Kidney (tissue), 14 donors: ENCODE measurements around the gene SLC12A1. TPM values are rescaled to one million over a fixed set of nuclear protein-coding genes. Genes with fewer than 3 reads are reported as not detected.

Experiments used
- DNase-seq, 5 donors: peaks; one replicate each; pipeline ENCODE4 v3.0.0-alpha.2; 2013 to 2020
- FAIRE-seq: peaks from 2 replicates; lab custom pipeline; 2012; peaks lifted over from hg19 to GRCh38; lab: Jason Lieb, UNC
- H3K27ac ChIP-seq, 2 donors: one replicate each; pipeline ENCODE4 v1.7.0; 2013; ENCODE audit warnings: low read depth in 2 of 2, low read length in 2 of 2, inconsistent platforms in 1 of 2
- H3K27me3 ChIP-seq: one replicate; pipeline ENCODE4 v1.7.1; 2013; ENCODE audit warnings: low read length, inconsistent platforms; ENCODE audit not compliant: control insufficient read depth, insufficient read depth
- H3K36me3 ChIP-seq, 3 donors: one replicate each; pipeline versions ENCODE4 v1.7.0 to v1.7.1; 2013; ENCODE audit warnings: low read length in 3 of 3, control low read depth in 1 of 3, inconsistent platforms in 1 of 3; ENCODE audit not compliant: insufficient read depth in 3 of 3, control insufficient read depth in 2 of 3
- H3K4me1 ChIP-seq, 3 donors: one replicate each; pipeline versions ENCODE4 v1.7.0 to v1.7.1; 2013; ENCODE audit warnings: low read length in 3 of 3, inconsistent platforms in 1 of 3, low read depth in 1 of 3; ENCODE audit not compliant: control insufficient read depth in 2 of 3, insufficient read depth in 2 of 3
- H3K4me3 ChIP-seq, 3 donors: one replicate each; pipeline versions ENCODE4 v1.7.0 to v1.8.1; 2013; ENCODE audit warnings: low read length in 3 of 3, control low read depth in 1 of 3, inconsistent platforms in 1 of 3
- H3K9ac ChIP-seq, 3 donors: one replicate each; pipeline versions ENCODE4 v1.7.0 to v1.7.1; 2013; ENCODE audit warnings: low read length in 3 of 3, control low read depth in 1 of 3, inconsistent platforms in 1 of 3
- H3K9me3 ChIP-seq, 3 donors: one replicate each; pipeline versions ENCODE4 v1.7.0 to v1.7.1; 2013; ENCODE audit warnings: low read length in 3 of 3, control low read depth in 1 of 3, inconsistent platforms in 1 of 3; ENCODE audit not compliant: control insufficient read depth in 2 of 3, insufficient read depth in 1 of 3
- CTCF ChIP-seq: IDR thresholded peaks from 3 replicates; pipeline ENCODE4 v1.5.1; 2012; ENCODE audit warnings: mild to moderate bottlenecking, moderate library complexity, borderline replicate concordance; ENCODE audit not compliant: insufficient read depth; ENCODE audit errors: extremely low read depth
- intact Hi-C: fragments of 100-400 bp; cut with DNase I; formaldehyde crosslinking; loops from one replicate; pipeline ENCODE4 v1.11.1; 2022
- polyA plus RNA-seq: library from polyadenylated mRNA; stranded (reverse); fragments of 350-450 nt; fragmentation: Illumina TruSeq; extraction: RNeasy Lipid Tissue Mini Kit (QIAGEN cat#74804); gene quantifications from one replicate; pipeline ENCODE4 v1.2.3, GENCODE V29; 2014; ENCODE audit warnings: low read depth, low replicate concordance; ENCODE audit not compliant: insufficient read depth
- total RNA-seq: library from RNA; stranded (reverse); fragmentation: NEBNext Ultra II Directional; extraction: Animal tissue kit (Norgen Biotek cat#: 25700); gene quantifications from one replicate; pipeline ENCODE4 v1.2.1, GENCODE V29; 2021
- donor health status: control.
- donor health status: control.
- donor health status: control.
- donor health status: control.
- donor health status: control.
- donor health status: DM: yes; HTN: yes; CAD: no.
- donor health status: Normal renal cell carcinoma (clear cell type).

Gene SLC12A1
- total and polyA plus RNA-seq, 2 donors from 2014 or later, result 201 to 370 TPM

- no peak overlapping the region for H3K27ac ChIP-seq
- TF ChIP-seq CTCF, result no peak
- intact Hi-C loops, result no loop called here
- no peaks in the 10 kb centered on the region for H3K9me3 ChIP-seq
- no peak overlapping the region for H3K4me3 ChIP-seq
- no peak for DNase-seq
- no peak overlapping the region for H3K9ac ChIP-seq
- no peak for FAIRE-seq
- no peaks in the 10 kb centered on the region for H3K36me3 ChIP-seq
- no peaks in the 10 kb centered on the region for H3K4me1 ChIP-seq
- H3K27me3 ChIP-seq, result no peaks in the 10 kb centered on the region
Measured at GRCh38 chr15:48292458-48292857, 86.4 kb downstream of the SLC12A1 start.

- intact Hi-C loops, result no loop called here
- TF ChIP-seq CTCF, result no peak
- Histone ChIP-seq H3K9ac (no peak overlapping the region), H3K27me3 (no peaks in the 10 kb centered on the region), H3K4me1 (no peaks in the 10 kb centered on the region), H3K9me3 (no peaks in the 10 kb centered on the region), H3K36me3 (no peaks in the 10 kb centered on the region), H3K27ac (no peak overlapping the region), H3K4me3 (no peak overlapping the region)
- DNase-seq (no peak), FAIRE-seq (no peak)
Measured at GRCh38 chr15:48297668-48298067, 91.6 kb downstream of the SLC12A1 start.

DNA sequence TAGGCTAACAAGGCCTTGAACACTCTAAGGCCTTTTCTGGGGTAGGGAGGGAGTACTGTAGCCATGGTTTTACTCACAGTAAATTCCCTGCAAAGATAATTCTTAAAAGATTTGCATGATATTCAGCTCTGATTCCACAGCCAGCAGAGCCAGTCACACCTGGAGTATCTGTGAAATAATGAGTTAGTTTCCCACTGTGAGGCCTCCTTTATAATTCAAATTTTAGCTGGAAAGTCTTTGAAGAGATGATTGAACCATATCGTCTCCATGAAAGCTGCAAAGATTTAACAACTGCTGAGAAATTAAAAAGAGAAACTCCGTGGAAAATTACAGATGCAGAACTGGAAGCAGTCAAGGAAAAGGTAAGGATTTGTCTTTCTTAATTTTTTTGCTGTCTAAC, 92.8 kb downstream of the SLC12A1 start:
- H3K27me3 ChIP-seq, result no peaks in the 10 kb centered on the region
- H3K4me3 ChIP-seq, result no peak overlapping the region
- H3K9me3 ChIP-seq, result no peaks in the 10 kb centered on the region
- H3K36me3 ChIP-seq, result no peaks in the 10 kb centered on the region
- intact Hi-C loops, result no loop called here
- H3K9ac ChIP-seq, result no peak overlapping the region
- FAIRE-seq, result no peak
- DNase-seq, result no peak
- no peak for TF ChIP-seq CTCF
- H3K27ac ChIP-seq, result no peak overlapping the region
- H3K4me1 ChIP-seq, result no peaks in the 10 kb centered on the region

- no peak for FAIRE-seq
- Histone ChIP-seq H3K27ac (no peak overlapping the region), H3K4me3 (no peak overlapping the region), H3K27me3 (no peaks in the 10 kb centered on the region), H3K9me3 (no peaks in the 10 kb centered on the region), H3K9ac (no peak overlapping the region), H3K36me3 (no peaks in the 10 kb centered on the region), H3K4me1 (no peaks in the 10 kb centered on the region)
- no peak for DNase-seq
- TF ChIP-seq CTCF, result no peak
- intact Hi-C loops, result no loop called here
Measured at GRCh38 chr15:48300038-48300437, 93.9 kb downstream of the SLC12A1 start.
